Activated CD4-positive, alpha-beta T cell treated with anti-CD3 and anti-CD28 coated beads, Interleukin-2, Interleukin-4, amounts not matched to agents 100 ng/mL and 50 ng/mL, durations not matched to agents 16 hours and 8 hours (primary cell): Measurements from ENCODE around the gene ODC1.

Source experiments
- DNase-seq: peaks from one replicate; pipeline ENCODE4 v3.0.0-alpha.2; 2020; ENCODE audit warnings: low spot score

Gene ODC1

GRCh38 chr2:10400568-10400977, 47.6 kb downstream of the ODC1 start:
- peak; percentile 58 for DNase-seq

DNA sequence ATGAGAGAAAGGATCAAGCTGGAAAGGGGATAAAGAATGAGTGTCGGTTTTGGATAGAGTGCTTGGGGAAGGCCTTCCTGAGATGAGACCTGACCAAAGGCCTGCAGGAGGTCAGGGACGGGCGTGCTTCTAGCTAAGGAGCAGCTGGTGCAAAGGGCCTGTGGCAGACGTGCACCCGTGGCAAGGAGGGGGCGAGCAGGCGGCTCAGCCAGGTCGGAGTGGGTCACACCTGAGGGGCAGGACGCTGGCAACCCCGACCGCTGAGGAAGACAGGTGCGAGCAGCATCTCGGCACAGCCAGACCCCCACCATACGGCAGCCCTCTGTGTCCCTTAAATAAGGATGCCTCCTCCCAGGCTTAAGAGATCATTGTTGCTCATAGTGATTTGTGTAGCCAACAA, 48.1 kb downstream of the ODC1 start:
- DNase-seq: no peak

GRCh38 chr2:10399358-10399757, 48.8 kb downstream of the ODC1 start:
- DNase-seq: no peak

DNA sequence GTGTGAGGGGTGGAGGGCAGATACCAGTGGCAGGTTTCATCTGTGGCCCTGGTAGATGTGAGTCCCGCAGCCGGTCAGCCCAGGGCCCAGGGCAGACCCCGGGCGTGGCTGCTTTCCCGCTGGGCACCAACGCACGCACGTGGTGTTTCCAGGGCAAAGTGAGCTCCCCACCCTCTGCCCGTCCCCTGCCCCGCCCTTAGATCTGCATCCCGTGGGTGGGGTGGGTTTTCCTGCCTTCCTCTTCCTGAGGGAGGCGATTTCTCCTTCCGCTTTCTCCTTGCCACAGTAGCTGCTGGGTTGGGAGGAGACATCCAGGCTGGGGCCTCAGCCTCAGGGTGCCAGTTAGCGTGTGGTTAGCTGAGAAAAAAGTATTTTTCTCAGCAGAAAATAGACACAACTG, 49.6 kb downstream of the ODC1 start:
- no peak for DNase-seq

GRCh38 chr2:10397878-10398277, 50.2 kb downstream of the ODC1 start:
- DNase-seq: no peak

GRCh38 chr2:10397297-10397875, 50.7 kb downstream of the ODC1 start:
- no peak for DNase-seq

- DNase-seq: no peak
Measured at GRCh38 chr2:10396464-10396863, 51.7 kb downstream of the ODC1 start.

GRCh38 chr2:10395893-10396292, 52.2 kb downstream of the ODC1 start:
- no peak for DNase-seq

DNA sequence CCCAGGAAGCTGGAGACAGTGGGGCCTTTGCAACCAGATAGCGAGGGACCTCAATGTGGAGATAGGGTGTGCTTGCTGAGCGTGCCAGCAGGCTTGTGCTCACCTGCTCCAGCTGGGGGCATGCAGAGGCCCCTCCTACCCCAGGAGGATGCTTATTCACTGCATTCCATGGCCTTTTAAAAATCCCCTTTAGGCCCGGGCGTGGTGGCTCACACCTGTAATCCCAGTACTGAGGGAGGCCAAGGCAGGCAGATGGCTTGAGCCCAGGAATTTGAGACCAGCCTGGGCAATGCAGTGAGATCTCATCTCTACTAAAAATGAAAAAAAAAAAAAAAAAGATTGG, 54.5 kb downstream of the ODC1 start:
- no peak for DNase-seq

DNA sequence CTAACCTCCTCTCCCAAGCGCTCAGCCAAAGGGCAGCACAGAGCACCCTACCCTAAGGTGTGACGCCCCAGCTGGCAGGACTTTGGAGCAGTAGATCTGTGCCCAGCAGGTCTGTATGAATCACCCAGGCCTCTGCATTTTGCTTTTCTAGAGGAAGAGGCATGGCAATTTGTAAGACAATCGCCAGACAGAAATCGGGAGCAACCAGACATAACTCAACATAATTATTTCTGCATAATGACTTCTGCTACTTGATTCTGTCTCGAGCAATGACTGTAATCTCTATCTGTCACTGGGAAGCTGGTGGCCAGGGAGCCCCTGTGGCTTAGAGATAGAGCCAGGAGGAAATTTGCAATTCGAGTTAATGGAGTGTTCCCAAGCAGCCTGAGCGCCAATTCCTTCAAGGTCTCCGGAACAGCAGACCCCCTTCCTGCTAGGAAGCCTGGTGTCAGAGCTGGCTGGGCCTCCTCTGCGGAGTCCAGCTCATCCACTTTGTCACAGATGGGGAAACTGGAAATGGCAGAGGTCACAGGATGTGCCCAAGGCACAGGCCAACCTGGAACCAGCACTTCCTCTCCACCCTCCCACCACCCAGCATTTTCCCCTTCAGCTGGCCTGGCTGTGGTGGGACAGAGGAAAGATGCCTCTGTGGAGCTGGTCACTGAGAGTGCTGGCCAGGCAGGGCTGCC, 55.0 kb downstream of the ODC1 start:
- DNase-seq: no peak

DNA sequence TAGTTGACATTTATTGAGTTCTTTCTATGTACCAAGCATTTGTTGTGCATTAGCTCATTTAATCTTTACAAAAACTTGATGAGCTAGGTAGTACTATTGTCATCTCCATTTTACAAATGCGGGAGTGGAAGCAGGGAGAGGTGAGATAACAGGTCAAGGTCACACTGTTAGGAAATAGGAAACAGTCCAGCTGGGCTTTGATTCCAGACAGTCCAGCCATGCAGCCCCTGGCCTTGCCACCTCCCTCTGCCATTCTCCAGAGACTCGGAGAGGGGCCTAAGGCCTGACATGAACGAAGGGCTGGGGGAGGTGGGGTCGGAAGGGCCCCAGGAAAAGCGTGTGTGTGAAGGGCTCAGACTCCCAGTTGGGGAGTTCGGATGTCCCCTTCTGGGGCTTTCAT, 55.6 kb downstream of the ODC1 start:
- no peak for DNase-seq

DNA sequence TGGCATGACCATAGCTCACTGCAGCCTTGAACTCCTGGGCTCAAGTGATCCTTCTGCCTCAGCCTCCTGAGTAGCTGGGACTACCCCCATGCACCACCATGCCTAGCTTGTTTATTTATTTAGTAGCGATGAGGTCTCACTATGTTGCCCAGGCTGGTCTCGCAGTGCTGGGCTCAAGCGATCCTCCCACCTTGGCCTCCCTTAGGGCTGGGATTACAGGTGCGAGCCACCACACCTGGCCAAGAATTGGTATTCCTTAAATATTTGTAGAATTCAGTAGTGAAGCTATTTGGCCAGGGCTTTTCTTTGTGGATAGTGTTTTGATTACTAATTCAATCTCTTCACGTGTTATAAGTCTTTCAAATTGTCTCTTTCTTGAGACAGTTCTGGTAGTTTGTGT, 56.0 kb downstream of the ODC1 start:
- DNase-seq: no peak

GRCh38 chr2:10390369-10390801, 57.7 kb downstream of the ODC1 start:
- DNase-seq: no peak
